Activated CD4-positive, CD25-positive, alpha-beta regulatory T cell treated with anti-CD3 and anti-CD28 coated beads, Interleukin-2, amount 50 U/mL, for 72 hours (primary cell): ENCODE data around the gene CEACAM19.
"Not testable (repeated sequence)": the region's sequence is repeated elsewhere in the genome, so short reads cannot be mapped to it uniquely, and the experiment has no call there.

Source experiments
- DNase-seq: peaks from one replicate; pipeline ENCODE4 v3.0.0; 2021

The CEACAM19 gene

DNA sequence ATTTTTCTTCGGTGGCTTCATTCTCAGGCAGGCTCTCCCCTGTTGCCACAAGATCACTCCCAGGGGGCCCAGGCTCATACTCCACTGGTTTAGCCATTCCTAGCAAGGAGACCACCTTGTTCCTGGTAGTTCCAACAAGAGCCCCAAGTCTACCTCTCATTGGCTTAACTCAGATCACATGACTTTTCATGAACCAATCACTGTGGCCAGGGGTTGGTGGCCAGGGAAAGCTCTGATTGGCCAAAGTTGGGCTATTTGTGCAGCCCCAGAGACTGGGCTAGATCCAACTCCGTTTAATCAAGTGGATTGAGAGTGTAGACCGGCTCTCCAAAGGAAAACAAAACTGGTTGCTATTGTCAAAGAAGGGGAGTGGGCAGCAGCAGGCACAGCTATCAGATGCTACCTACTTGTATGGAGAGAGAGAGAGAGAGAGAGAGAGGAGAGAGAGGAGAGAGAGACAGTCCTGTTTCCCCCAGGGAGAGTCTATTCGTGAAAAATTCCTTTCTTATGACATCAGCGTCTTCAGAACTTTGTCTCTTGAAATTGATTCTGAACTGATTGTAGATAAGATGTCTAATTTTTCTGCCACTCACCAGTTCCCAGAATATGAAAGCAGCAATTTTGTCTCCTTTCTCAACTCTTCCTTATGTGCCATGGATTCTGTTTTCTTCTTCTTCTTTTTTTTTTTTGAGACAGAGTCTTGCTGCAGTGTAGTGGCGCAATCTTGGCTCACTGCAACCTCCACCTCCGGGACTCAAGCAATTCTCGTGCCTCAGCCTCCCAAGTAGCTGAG lies 5.9 kb downstream of the CEACAM19 start:
- no peak for DNase-seq

GRCh38 chr19:44680536-44680935 lies 9.3 kb downstream of the CEACAM19 start:
- no peak for DNase-seq

DNA sequence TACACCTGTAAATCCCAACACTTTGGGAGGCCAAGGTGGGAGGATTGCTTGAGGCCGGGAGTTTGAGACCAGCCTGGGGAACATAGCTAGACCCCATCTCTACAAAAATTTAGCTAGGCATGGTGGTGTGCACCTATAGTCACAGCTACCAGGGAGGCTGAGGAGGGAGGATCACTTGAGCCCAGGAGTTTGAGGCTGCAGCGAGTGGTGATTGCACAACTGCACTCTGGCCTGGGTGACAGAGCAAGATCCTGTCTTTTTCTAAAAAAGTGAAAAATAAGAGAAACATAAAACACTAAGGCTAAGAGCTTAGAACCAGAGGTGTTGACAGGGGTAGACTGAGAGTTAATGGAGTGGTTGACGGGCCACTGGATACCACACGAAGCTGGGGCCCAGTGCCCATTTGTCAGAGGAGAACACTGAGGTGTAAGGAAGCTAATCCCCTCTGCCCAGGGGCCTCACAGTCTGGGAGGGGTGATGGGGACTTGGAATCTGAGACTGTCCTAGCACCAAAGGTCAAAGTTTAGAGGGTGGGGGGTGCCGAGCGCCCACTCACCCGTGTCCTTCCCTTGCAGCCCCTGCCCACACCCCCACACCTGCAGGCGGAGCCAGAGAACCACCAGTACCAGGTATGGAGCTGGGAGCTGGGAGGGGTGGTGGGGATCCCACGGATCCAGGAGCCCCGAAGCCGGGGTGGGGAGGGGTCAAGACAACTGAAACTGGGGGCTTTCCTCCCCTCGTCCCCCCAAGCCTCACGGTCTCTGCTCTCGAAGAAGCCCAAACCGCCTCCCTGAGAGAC lies 10.9 kb downstream of the CEACAM19 start:
- DNase-seq = no peak

- no peak for DNase-seq
These were observed 11.5 kb downstream of the CEACAM19 start for GRCh38 chr19:44682807-44683206.

- DNase-seq = no peak
These were observed 12.3 kb downstream of the CEACAM19 start for GRCh38 chr19:44683434-44684210.

DNA sequence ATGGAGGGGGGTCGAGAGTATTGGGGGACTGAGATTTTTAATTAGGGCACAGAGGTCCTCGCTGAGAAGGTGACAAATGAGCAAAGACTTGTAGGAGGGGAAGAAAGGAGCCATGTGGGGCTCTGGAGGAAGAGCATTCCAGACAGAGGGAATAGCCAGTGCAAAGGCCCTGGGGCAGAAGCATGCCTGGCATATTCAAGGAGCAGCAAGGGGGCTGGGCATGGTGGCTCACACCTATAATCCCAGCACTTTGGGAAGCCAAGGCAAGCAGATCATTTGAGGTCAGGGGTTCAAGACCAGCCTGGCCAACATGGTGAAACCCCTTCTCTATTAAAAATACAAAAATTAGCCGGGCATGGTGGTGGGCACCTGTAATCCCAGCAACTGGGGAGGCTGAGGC lies 13.1 kb downstream of the CEACAM19 start:
- not testable (repeated sequence) for DNase-seq

DNA sequence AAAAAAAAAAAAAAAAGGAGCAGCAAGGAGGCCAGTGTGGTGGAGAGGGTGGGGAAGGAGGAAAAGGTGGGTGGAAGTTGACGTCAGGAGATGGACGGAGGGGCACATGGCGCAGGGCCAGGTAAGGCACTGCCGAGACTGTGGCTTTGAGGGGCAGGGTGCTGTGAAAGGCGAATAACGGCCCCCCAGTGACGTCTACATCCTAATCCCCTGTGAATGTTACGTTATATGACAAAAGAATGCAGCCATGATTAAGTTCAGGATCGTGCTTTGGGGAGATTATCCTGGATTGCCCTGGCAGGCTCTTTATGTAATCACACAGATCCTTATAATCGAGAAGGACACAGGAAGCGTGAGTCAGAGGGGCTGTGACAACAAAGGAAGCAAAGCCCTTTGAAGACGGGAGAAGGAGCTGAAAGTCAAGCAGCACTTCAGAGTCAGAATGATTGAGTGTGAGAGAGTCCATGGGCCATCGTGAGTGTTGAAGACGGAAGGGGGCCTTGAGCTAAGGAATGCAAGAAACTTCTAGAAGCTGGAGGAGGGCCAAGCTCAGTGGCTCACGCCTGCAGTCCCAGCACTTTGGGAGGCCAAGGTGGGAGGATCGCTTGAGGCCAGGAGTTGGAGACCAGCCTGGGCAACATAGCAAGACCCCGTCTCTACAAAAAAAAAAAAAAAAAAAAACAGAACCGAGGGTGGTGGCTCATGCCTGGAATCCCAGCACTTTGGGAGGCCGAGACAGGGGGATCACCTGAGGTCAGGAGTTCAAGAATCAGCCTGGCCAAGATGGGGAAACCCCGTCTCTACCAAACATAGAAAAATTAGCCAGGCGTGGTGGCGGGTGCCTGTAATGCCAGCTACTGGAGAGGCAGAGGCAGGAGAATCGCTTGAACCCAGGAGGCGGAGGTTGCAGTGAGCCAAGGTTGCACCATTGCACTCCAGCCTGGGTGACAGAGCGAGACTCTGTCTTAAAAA lies 13.9 kb downstream of the CEACAM19 start:
- no peak for DNase-seq

DNA sequence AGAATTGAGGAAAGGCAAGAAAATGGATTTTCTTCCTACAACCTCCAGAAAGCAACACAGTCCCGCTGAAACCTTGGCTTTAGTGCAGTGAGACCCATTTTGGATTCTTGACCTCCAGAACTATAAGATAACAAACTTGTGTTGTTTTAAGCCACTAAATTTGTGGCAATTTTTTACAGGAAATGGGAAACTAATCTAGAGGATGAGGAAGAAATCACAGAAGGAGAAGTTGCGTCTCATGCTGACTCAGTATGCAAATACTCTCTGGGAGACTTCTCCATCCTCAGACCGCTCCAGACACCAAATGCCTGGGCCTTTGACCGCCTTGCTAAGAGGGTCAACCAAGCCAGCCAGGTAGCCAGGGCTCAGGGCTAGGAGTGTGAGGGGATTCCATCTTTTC lies 14.6 kb downstream of the CEACAM19 start:
- DNase-seq = no peak

DNA sequence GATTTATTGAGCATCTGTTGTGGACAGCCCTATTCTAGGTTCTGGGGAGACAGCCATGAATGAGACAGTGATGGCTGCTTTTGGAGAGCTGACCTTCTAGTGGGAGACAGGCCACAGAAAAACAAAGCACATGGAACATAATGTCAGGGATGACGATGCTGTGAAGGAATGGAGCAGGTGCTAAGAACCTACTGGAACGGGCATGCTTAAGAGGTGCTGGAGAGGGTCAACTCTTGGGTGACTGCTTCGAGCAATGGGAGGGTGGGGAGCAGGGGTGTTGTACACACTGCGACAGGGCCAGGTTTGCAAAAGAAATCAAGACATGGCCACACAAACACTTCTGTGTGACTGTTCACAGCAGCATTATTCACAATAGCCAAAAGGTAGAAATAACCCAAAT lies 15.6 kb downstream of the CEACAM19 start:
- DNase-seq = no peak

DNA sequence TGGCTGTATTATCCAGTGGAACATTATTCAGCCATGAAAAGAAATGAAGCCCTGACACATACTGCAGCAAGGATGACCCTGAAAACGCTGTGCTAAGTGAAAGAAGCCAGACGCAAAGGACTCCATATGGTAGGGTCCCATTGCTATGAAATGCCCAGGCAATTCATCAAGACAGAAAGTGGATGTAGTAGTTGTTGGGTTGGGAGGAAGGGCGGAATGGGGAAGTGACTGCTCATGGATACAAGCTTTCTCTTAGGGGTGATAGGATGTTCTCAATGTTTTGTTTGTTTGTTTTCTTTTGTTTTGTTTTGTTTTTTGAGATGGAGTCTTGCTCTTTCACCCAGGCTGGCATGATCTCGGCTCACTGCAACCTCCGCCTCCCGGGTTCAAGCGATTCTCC lies 16.6 kb downstream of the CEACAM19 start:
- no peak for DNase-seq

- peak; percentile 82 for DNase-seq
These were observed 18.2 kb downstream of the CEACAM19 start for GRCh38 chr19:44689290-44690130.

GRCh38 chr19:44690131-44690440 lies 18.8 kb downstream of the CEACAM19 start:
- no peak for DNase-seq

- no peak for DNase-seq
These were observed 21.1 kb downstream of the CEACAM19 start for GRCh38 chr19:44692379-44692721.

- no peak for DNase-seq
These were observed 22.9 kb downstream of the CEACAM19 start for GRCh38 chr19:44694184-44694579.

GRCh38 chr19:44696939-44697669 lies 25.8 kb downstream of the CEACAM19 start:
- DNase-seq = no peak

DNA sequence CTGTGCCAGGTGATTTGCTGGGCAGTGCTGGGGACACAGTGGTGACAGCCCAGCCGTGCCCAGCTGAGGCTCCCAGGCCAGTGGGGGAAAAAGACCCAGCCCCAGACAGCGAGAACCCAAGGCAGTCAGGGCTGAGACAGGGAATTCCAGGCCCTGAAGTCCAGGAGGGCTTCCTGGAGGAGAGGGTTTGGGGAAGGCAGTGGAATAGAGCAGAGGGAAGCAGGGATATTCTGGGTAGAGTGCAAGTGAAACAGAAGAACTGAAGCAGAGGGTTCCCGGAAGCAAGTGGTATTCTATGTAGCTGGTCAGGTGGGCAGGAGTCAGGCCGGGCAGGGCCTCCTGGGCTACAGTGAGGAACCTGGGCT lies 26.4 kb downstream of the CEACAM19 start:
- no peak for DNase-seq

DNA sequence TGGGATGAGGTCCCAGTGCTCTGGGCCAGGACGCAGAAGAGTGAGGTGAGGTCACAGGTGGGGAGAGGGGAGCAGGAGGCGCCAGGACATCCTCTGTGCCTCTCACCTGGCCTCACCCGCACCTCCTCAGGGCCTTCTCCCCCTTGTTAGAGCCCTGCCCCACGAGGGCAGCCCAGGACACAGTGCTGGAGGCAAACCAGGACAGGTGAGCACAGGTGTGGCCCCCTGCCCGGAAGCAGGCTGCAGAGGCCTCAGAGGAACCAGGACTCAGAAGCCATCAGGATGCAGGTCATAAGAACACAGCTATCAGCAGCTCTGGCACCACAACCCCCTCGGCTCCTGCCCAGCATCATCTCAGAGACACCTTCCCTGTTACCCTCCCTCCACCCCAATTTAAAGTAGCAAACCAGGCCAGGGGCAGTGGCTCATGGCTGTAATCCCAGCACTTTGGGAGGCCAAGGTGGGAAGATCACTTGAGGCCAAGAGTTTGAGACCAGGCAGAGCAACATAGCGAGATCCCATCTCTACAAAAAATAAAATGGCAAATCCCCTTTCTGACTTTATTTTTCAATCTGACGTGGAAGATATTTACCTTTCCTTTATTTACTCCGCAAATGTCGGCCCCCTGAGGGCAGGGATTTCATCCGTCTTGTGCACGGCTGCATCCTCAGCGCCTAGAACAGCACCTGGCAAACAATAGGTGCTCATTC lies 27.4 kb downstream of the CEACAM19 start, which contains the start of gene CEACAM16:
Gene CEACAM16 (plus strand): TSS at position 660 of the 710 bp plus-strand sequence. CDS start 2,306 bp downstream, outside the sequence.
- no peak for DNase-seq

- no peak for DNase-seq
These were observed 29.3 kb downstream of the CEACAM19 start for GRCh38 chr19:44700547-44700946.

DNA sequence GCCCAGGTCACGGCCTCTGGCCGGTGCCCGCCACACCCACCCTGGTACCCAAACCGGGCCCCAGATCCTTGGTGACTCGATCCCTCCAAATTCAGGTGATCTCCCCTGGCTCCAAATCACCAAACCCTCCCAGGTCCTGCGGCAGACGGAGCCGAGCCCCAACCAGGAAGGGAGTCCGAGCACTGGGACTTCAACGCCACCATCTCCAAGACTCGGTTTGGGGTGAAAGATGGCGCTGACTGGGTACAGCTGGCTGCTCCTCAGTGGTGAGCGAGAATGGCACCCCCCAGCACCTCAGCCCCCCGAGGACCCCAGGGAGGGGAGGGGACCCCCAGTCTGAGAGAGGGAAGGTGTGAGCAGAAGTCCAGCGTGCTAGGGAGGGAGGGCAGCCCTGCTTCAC lies 29.9 kb downstream of the CEACAM19 start:
- DNase-seq = no peak

- no peak for DNase-seq
These were observed 31.4 kb downstream of the CEACAM19 start for GRCh38 chr19:44702551-44703176.
